Smooth muscle cell of the brain vasculature (primary cell): ENCODE data around the gene SUGP1.

Experiments
- DNase-seq: peaks from one replicate; pipeline ENCODE4 v3.0.0-alpha.2; 2012; ENCODE audit warnings: low read depth, low spot score

Gene SUGP1

DNA sequence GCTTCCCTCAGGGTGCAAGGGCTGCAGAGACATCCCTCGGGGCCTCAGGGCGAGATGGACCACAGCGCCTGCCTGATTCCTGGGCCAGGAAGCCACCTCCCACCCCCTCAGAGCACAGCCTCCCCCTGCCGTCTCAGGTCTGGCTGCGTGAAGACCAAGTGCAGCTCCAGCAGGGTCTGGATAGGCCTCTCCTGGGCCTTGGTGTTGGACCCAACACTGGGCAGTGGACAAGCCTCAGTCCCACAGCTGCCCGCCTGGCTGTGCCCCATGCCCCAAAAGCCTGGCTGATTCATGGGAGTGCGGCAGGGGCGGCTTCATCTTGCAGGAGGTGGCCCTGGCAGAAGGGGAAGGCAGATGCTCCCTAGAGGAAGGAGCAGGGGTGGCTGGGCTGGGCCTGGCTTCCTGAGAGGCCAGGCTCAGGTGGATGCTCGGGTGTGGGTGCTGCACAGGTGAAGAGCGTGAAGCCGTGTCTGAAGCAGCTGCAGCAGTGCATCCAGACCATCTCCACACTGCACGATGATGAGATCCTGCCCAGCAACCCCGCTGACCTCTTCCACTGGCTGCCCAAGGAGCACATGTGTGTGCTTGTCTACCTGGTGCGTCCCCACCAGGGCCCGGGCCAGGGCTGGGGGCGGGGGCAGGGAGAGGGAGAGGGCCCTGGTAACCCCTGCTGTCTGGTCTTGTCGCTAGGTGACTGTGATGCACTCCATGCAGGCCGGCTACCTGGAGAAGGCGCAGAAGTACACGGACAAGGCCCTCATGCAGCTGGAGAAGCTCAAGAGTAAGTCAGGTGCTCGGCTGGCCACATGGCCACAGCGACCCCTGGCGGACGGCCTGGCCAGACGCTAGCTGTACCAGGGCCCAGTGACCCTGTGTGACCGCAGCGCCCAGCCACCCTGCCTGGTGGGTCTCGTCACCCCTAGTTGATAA is 22.0 kb upstream of the SUGP1 start:
- DNase-seq, result no peak

DNA sequence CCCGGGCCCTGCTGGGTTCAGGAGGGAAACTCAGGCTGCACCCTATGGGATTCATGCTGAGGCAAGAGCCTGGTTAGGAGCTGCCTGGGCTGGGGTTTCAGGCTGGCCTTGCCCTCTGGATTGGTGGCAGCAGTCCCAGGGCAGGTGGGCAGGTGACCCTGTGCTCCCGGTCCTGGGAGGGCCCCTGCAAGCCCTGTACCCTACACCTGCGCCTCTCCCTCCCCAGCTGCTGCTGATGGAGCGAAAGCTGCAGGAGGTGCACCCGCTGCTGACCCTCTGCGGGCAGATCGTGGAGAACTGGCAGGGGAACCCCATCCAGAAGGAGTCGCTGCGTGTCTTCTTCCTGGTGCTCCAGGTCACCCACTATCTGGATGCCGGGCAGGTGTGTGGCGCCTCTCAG is 20.7 kb upstream of the SUGP1 start:
- no peak for DNase-seq

DNA sequence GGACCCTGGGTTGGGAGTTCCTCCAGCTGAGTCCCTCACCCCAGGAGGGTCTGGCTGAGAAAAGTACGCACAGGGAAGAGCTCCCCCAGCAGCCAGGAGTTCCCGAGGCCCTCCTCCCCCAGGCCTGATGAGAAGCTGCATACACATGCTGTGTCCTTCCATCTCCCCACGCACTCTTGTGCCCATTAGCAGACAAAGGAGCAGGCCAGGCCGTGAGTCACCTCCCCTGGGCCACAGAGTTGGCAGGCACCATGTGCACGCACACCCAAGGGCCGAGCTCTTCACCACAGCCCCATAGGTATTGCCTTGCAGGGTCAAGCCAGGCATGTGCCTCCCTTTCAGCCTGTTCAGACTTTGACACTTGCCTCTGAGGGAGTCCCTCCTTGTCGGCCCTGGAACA is 17.8 kb upstream of the SUGP1 start:
- DNase-seq, result no peak

DNA sequence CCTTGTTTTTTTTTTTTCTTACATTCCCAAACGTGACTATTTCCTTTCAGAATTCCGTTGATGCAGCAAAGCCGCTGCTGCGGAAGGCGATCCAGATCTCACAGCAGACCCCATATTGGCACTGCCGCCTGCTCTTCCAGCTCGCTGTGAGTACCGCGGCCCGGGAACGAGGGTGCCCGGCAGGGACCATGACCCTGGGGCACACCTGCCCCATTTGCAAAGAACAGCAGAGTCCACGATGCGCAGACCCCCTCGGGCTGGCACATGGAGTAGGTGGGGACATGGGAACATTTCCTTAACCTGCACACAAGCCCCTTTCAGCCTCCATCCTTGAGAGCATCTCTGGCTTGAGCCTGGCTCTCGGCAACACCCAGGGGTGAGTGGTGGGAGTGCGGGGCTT is 16.8 kb upstream of the SUGP1 start:
- DNase-seq, result no peak

DNA sequence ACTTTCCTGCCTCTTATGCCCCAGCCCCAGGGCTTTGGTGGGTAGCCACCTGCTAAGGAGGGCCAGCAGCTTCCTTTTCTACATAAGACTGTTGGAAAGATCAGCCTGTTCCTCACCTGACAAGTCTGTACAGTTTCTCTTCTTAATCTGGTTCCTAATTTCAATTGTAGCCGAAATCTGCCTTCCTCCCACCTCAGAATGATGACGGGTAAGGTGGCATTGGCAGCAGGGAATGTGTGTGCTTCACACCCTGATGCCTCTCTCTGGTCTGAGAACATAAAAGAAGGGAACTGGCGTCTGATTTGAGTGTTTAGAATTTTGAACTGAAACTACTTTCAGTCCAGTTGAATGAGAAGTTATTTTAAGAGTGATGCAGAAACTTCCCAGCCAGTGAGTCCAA is 16.3 kb upstream of the SUGP1 start:
- no peak for DNase-seq

DNA sequence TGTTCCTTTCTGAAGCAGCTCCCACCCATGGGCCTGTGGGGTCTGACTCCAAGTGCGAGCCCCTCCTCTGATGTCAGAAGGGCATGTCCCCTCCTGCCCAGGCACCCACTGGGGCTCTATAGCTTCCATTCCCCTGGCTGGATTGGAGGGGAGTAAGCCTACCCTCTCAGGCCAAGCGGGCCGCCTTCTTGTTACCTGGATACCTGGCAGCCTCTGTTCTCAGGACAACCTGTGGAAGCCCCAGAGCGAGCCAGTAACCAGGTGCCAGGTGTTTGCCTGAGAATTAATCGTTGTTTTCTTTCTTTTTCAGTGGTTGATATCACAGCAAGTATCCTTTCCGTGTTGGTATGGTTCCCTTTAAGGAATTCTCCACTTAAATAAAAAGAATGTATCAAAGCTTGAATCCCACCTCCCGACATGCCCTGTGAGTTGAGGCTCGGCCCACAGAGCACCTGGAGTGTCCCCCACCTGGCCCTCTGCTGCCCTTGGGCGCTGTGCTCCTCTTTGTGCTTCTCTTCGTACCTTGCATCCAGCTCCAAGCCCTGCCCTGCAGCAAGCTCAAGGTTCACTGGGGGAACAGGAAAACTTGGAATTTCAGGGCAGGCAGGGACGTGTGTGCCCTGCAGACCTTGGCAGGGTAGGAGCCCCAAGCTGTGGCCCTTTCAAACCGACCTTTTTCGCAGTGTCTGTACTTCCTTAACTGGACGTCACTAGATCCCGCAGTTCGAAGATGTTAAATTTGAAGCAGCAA is 15.3 kb upstream of the SUGP1 start:
- no peak for DNase-seq

DNA sequence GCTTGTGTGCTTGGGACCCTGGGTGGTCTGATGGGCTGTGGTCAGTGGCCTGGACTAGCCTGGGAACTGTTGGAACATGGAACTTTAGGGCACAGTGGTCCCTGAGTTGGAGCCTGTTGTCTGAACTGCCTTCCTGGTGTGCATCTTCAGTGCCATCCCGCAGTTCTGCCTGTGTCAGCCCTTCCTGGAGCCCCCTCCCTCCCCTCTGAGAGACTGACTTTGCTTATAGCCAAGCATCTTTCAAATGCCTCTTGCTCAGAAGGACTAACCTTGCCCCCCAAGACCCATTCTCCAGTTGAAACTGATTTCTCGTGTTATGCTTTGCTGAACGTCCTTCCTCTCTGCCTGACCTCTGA is 14.7 kb upstream of the SUGP1 start:
- no peak for DNase-seq

DNA sequence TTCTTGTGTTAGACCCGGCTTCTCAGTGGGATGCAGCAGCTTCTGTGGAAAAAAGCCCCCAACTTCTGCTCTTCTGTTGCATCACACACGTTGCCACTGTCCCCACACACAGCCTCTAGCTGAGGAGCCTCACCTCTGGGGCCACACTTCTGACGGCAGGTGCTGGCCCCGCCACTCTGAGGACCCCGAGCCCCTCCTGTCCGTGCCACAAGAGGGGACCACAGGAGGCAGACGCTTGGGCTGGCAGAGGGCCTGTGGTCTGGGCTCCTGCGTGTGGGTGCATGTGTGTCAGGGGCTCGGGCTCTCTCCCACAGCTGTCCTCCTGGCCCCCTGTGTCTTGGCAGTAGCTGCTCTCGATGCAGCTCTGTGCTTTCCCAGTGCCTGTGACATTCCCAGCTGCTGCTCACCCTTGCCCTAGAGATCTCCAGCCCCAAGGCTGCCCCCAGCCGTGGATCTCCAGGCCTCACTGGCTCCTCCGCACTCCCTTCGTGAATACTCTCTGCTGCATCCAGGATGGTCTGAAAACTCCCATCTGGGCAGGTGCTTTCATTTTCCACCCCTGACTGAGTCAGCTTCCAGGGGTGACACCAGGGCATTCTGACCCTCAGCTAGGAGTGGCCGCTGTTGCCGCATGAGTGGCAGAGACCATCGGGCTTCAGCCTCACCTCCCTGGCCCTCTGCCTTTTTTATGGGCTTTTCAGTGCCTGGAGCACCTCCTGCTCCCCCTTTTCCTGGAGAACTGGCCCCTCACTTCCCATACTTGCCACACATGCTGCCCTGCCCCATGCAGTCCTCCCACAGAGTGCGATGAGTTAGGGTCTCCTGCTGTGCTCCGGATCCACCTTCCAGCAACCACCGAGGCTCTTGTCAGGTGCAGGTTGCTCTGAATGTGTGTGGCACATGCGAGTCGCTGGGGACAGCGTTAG is 14.0 kb upstream of the SUGP1 start:
- DNase-seq, result no peak

DNA sequence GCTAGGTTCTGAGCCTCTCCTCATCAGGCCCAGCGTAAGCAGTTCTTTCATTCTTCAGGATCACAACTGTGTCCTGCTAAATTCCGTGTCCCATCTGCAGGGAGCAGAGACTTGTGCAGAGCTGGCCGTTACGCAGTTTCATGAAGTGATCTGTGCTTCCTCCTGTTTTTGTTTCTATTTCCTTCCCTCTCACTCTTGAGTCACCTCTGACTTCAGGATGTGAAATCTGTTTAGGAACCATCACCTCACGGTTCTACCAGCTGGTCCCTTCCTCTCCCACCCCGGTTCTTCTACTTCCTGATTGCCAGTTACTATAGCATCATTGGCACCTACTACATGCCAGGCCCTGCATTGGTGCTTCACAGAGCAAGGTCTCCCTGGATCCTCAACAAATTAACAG is 8.8 kb upstream of the SUGP1 start:
- no peak for DNase-seq

DNA sequence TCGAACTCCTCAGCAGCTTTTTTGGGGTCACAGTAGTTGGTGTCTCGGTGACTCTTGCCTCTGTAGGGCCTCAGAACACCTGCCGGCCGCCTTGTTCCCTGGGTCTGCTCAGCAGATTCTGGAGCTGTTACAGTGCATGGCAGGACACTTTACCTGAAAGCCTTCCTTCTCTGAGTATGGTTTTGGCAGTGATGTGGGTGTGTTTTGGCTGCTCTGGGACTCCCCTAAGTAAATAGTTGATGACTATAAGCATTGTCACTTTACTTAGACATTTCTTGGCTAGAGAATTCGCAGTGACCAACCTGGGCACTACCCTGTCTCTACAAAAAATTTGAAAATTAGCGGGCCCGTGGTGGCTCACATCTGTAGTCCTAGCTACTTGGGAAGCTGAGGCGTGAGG is 7.4 kb upstream of the SUGP1 start:
- no peak for DNase-seq

DNA sequence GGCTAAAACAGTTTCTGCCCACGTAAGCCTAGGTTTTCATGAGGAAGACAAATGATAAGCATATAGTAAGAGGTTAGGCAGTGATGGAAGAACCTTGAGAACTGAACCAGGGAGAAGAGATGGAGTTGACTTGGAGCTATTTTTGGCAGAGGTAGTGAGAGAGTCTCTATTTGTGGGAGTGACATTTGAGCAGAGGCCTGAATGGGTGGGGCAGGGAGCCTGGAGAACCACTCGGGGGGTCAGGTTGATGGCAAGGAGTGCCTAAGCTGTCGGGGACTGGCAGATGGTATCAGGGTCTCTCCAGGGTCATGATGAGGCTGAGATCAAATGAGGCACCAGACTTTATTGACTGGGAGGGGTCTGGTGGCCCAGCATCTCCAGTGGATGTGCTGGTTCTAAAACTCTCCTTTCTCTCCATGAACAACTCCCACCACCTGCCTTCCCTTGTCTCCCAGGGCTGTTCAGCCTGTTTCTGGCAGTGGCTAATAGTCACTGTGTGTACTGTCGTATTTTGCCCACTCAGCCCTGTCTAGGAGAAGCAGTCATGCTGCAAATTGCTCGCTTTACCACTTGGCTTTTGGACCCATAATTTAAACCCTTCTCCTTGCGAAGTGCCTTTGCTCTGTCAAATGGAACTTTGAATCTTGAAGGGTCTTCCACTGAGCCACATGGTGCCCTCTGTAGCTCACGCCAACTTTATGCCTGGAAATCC is 3.9 kb upstream of the SUGP1 start:
- no peak for DNase-seq

DNA sequence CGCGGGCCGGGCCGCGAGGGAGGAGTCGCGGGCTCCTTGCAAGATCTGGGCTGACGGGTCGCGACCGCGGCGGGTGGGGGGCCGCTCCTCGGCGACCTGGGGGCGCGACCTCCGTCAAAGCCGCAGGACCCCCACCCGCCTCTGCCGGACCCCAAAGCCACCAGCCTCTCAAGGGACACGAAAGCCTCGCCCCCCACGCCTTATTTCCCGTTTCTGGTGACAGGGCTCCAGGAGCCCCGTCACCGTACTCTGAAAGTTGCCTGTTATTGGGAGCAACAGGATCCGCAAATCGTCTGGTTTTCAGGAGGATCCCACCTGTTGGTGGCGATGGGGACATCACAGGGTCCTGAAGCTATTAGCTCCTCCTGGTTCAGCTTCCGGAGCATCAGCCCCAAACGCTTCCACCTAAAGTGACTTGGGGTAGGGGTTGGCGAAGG is 850 bp upstream of the SUGP1 start:
- DNase-seq, result no peak

DNA sequence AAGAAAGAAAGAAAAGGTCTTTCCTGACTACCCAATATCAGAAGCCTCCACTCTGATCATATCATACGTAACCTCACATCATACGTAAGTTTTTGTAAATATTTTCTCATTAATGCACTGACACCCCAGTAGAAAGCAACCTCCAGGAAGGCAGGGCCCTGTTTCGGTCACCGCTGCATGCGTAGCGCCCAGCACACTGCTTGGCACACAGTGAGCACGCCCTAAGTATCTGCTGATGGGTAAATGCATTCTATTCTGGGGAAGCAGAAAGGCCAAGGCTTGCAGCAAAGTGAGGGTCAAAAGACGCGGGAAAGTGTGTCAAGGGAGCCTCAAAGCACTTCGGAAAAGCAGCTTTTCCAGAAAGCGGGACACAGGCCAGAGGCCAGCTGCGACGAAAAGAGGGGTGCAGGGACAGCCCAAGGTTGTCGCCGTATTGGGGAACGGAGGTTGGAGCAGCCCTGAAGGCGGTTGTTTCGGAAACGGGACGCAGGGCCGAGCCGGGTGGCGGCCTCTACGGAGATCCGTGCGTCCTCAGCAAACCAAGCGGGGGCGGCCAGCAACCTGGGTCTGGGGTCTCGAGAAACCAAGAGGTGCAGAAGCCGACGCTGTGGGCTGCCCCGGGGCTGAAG is 463 bp downstream of the SUGP1 start:
- DNase-seq, result no peak

DNA sequence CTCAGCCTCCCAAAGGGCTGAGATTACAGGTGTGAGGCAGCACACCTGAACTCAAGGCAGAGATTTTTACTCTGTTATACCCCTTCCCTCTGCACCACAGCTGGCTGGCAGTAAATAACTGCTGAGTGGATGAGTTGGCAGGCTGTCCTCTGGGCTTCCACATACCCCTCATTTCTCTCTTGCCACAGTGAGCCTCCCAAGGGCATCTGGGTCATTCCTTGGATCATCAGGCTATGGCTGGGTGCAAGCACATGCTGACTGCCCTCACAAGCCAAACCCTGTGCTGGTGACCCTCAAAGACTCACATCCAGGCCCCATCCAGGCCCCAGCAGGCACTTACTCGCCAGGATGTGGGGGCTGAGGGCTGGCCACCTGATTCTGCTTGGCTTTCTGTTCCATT is 4.2 kb downstream of the SUGP1 start:
- DNase-seq, result no peak

DNA sequence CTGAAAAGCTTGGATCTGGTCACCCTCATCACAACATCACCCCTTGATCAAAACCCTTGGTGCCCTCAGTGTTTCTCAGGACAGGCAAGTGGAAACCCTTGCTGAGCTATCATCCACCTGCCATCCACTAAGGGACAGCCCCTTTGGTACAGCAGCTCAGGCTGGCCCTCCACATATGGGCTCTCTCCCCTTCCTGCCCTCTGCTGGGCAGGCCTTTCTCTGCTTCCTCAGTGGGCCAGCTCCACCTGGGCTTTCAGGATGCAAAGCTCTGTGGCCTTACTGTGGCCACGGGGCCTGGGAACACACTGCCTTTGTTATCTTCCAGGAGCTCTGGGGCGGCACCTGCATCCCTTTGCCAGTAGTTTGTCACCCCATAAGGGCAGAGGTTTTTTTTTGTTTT is 4.9 kb downstream of the SUGP1 start:
- no peak for DNase-seq

DNA sequence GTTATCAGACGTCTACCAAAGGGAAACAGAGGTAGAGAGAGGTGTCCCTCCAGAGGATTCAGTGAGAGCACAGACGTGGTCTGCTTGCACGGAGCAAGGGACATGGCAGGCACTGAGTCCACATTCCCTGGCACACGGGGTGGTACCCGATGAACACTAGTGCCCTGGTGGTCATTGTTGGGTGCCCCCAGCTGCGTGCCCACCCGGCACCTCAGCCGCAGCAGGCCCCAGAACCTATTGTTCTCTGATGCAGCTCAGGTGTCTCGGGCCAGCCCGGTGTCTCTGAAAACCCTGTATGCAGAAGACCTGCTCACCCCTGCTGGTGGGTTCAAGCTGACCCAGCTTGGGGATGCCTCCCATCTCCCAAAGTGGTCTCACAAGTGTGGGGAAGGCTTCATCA is 11.9 kb downstream of the SUGP1 start:
- no peak for DNase-seq

DNA sequence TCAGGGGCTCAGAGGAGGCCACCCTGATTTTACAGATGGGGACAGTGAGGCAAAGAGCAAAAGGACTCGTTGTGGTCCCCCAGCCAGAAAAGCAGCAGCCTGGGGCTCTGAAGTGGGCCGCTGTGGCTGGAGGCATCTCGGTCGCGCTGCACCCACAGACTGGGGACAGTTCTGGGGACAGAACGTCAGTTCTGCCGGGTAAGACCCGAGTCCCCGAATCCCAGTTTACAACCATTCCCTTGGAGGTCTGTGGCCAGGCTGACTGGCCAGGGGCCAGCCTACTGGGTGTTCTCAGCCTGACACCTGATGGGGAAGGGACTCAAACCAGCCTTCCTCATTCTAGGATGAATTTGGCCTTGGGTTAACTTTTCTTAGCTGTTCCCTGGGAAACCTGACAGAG is 14.1 kb downstream of the SUGP1 start:
- no peak for DNase-seq

DNA sequence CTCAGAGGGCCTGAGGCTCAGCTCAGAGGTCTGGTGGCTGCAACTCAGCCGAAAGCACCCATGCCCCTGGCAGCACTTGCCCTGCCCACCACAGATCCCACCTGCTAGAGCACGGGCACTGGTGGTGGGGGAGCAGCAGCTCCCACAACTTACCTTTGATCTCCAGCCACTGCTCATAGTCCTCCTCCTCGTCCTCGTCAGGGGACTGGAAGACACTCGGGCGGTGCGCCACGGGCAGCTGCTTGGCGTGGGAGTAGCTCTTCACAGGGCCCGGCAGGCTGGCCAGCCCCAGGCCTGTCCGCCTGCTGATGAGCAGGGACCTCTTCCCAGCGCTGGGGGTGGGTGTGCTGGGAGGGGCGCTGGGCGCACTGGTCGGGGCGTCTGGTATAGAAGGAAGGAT is 14.6 kb downstream of the SUGP1 start:
- DNase-seq, result no peak

DNA sequence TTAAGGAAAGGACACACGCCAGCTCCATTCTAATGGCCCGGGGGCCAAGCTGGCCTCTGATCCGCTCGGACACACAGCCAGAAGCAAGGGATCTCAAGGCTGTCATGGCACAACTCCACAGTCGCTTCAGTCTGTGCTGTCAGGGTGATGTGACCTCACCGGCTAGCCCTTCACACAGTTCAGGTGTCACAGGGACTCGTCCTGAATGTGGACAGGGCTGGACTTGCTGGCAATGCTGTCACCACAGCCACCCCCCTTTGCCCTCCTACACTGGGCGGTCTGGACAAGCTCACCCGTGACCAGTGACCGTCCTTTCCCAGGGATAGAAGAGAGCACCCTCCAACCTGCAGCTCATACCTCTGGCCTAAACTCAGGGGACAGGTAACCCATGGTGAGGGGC is 15.2 kb downstream of the SUGP1 start:
- DNase-seq, result no peak

DNA sequence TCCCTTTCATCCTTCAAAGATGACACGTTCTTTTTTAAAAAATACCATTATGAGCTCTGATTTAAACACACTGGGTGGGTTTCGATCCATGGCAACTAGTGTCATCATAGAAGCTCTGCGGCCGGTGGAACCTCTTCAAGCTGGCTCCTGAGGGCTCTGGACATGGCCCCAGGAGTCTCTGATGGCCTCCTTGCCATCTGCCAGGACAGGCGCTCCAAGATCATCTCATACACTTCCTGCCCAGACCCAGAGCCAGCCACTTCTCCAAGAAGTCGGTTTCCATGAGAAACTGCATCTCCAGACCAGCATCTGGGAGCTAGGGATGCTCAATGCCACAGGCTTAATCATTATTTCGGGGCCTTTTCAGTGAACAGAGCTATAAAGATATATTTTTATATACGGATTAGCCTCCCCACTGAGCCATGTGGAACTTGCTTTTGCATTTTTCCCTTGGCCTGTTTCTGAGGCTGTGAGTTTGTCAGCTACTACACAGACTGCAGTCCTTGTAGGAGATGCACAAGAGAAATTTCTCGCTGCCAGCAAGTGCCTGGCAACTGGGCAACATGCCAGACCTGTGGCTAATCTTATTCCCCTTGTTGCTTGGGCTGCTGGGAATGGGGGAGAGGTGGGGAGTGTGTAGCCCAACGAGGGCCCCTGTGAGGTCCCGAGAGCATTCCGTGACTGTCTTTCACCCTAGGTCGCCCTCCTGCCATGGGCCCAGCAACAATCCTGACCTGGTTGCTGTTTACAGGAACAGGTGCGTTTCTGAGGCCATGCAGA is 15.9 kb downstream of the SUGP1 start:
- DNase-seq, result no peak
